GM10847 (cell line): ENCODE data around the gene ZNF836.

Experiments used
- POLR2A ChIP-seq: IDR thresholded peaks from 2 replicates; pipeline ENCODE4 v1.6.1; 2011; ENCODE audit not compliant: insufficient read length; ENCODE audit errors: extremely low read depth

ZNF836 gene

DNA sequence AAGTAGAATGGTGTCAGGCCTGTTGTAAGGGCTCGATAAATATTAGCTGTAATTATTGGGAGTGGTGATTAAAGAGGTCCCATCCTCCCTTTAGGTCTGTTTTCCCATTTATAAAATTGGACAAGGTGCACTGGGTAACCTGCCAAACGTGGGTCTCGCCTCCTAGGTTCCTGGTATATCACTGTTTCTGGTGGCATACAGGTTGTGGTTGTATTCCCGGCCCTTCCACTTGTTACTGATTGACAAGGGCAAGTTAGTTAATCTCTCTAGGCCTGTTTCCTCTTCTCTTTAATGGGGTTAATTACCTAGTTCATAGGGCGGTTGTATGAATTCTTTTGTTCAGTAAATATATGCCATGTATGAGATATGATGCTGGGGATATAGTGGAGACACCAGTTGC, 20.0 kb upstream of the ZNF836 start:
- TF ChIP-seq POLR2A, result no peak

DNA sequence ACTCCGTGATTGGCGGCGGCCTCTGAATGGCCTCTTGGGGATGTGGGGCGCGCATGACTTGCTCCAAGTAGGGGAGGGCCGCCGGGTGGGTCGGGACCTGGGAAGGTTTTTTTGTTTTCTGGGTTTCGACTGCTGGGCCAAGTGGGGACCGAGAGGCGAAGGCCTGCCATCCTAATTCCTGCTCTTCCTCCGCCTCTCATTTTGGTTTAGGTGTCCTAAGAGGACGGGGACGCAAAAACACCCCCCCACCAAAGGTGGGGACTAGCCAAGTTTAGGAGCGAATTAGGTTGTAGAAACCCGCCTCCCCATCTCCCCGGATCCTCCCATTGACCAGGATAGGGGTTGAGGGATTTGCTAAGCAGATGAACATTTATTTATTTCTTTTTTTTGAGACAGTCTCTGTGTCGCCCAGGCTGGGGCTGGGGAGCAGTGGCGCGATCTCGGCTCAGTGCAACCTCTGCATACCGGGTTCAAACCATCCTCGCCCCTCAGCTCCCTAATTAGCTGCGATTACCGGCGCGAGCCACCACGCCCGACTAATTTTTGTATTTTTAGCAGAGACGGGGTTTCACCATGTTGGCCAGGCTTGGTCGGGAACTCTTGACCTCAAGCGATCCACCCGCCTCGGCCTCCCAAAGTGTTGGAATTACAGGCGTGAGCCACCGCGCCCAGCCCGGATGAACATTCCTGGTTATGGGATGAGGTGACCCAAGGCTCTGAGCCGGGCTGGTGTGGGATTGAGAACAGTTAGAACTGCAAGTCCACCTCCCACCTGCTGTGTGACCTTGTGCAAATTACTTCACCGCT, 19.3 kb upstream of the ZNF836 start:
- TF ChIP-seq POLR2A, result no peak

- TF ChIP-seq POLR2A, result peak; percentile 64
These were observed 18.5 kb upstream of the ZNF836 start, which contains the start of gene PPP2R1A for GRCh38 chr19:52189735-52190486. Gene PPP2R1A (plus strand): TSS chr19:52190052. CDS start chr19:52190097, 45 bp downstream.

DNA sequence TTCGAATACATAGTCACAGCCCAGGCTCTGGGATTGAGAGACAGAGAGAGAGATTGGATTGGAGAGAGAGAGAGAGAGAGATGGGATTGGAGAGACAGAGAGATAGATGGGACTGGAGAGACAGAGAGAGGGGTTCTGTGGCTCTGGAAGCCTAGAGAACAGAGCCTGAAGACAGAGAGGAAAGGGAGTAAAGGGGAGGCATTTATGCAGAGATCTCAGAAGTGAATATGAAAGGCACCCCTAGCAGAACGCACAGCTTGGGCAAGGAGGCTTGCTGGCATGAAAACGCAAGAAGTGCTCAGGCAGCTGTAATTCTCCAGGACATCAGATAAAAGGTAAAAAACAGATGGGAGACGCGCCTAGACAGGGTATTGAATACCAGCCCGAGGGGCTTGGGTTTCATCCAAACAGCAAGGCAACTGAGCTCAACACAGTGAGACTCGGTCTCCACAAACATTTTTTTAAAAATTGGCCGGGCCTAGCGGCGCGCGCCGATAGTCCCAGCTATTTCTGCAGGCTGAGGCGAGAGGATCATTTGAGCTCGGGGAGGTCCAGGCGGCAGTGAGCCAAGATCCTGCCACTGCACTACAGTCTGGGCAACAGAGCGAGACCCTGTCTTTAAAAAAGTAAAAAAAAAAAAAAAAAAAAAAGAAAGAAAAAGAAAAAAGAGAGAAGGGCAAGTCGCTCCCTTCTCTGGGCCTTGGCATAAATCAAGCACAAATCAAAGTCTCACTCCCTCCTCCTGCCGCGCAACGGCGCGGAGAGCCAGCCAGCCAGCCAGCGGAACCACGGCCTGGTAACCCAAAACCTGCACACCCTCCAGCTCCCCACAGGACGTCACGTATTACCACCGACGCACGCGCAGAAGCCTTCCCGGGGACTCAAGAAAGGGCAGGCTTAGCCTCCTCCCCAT, 17.7 kb upstream of the ZNF836 start:
- peak; percentile 83 for TF ChIP-seq POLR2A

DNA sequence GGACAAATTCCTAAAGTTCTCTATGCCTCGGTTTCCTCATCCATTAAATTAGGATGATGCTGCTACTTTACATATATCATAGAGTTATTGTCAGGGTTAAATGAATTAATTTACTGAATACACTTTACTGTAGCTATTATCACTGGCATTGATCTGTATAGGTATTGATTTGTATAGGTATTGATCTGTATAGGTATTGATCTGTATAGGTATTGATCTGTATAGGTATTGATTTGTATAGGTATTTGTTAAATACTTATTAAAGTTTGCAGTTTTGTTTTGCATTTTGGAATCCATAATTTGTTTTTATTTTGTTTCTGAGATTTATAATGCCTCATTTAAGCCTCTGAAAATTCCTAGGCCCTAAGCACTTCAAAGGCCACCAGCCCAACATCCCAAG, 16.0 kb upstream of the ZNF836 start:
- no peak for TF ChIP-seq POLR2A

DNA sequence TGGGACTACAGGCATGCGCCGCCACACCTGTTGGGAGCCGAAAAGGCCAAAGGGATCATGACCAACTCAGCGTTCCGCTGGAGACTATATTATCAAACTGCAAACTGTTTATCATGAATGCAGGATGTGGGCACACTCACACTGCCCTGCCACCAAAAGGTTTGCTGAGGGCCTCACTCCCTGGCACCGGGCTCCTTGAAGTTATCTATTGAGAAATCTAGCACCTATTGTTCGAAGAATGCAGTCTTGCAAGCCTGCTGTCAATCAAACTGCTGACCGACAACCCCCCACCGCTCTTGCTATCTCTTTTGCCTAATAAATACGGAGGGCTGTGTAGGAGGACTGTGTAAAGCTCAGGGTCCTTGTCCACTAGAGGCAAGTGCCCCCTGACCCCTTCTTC, 5.2 kb upstream of the ZNF836 start:
- no peak for TF ChIP-seq POLR2A

- no peak for TF ChIP-seq POLR2A
These were observed 926 bp upstream of the ZNF836 start for GRCh38 chr19:52172347-52172746.

- TF ChIP-seq POLR2A, result no peak
These were observed 529 bp downstream of the ZNF836 start for GRCh38 chr19:52170863-52171320.

- TF ChIP-seq POLR2A, result no peak
These were observed 1.1 kb downstream of the ZNF836 start for GRCh38 chr19:52170304-52170703.

DNA sequence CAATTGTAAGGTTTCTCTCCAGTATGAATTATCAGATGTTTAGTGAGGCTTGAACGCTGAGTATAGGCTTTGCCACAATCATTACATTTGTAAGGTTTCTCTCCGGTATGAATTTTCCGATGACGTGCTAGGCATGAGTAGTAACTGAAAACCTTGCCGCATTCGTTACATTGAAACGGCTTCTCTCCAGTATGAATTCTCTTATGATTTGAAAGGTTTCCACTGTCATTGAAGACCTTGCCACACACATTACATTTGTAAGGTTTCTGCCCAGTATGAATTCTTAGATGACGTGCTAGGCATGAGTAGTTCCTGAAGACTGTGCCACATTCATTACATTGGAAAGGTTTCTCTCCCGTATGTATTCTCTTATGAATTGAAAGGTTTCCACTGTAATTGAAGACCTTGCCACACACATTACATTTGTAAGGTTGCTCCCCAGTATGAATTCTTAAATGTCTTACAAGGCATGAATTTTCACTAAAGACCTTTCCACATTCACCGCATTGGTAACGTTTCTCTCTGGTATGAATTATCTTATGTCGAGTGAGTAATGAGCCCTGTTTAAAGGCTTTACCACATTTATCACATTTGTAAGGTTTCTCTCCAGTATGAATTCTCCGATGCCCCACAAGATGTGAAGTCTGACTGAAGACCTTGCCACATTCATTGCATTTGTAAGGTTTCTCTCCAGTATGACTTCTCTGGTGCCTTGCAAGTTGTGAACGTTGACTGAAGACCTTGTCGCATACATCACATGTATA, 15.6 kb downstream of the ZNF836 start:
- TF ChIP-seq POLR2A, result no peak

DNA sequence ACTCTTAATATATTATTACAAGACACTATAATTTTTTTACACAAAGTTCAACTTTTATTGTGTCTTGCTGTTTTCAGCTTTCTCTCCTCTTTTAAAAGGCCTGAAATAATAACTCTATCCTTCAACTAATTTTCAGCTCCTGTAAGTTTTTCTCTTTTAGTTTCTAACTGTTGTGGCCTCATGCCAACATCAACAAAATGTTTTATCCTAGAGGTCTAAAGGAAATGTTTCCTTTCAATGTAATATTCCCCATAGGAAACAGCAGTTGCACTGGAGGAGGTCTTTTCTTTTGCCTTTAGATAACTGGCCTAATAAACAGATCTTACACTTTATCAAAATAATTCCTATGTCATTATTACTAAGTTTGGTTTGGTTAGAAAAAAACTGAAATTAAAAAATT, 23.2 kb downstream of the ZNF836 start:
- TF ChIP-seq POLR2A, result no peak

DNA sequence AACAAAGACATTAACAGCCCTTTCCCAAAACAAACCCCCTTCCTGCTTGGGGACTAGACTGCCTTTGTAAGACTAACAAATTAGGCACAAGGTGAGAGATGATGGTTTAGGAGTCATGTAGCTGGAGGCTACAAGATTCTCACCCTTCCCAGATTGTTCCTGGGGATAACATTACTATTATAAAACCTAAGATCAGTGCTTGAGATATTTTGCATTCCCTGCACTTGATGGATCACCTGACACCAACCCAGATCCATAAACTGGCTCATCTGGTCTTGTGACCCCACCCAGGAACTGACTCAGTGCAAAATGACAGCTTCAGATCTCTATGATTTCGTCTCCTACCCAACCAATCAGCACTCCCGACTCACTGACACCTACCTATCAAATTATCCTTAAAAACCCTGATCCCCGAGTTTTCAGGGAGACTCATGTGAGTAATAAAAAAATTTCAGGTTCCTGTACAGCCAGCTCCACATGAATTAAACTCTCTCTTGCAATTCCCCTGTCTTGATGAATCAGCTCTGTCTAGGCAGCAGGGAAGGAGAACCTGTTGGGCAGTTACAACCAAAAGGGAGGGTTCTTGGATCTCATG, 29.3 kb downstream of the ZNF836 start:
- no peak for TF ChIP-seq POLR2A

DNA sequence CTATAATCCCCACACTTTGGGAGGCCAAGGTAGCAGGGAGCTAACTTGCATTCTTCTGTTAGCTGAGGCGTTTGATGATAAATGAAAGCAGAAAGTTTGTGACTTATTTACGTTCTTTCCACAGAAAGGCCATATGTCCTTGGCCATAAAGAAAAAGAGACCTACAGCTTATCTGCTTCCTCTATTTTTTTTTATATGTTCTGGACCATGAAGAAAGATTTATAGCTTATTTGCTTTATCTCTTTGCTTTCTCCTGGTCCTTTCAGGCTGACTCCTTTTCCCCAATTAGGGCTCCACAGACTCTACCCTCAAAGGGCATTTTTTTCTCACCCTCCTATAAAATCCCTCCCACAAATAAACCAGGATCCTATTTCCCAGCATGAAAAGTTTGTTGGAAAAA, 30.2 kb downstream of the ZNF836 start:
- TF ChIP-seq POLR2A, result no peak
